Measurements from ENCODE around the gene RIMBP3C.

Gene RIMBP3C

GRCh38 chr22:21573293-21573734, 22.1 kb upstream of the RIMBP3C start:
- TF ChIP-seq FOXP2 (optimal IDR thresholded peaks at IDR 0.05; ENCODE audit: borderline replicate concordance, extremely low read depth, extremely low read length, insufficient read depth) = no peak
- TF ChIP-seq TAF1 (IDR thresholded peaks at IDR 0.05; ENCODE audit: borderline replicate concordance, insufficient read depth, low read length) = no peak
- no peak for TF ChIP-seq POLR2AphosphoS5 (IDR thresholded peaks at IDR 0.05; ENCODE audit: low read depth, low read length)
- no peak for TF ChIP-seq REST (IDR thresholded peaks at IDR 0.05; ENCODE audit: insufficient read depth in 1 of 2, low read depth in 2 of 2, low read length in 2 of 2)
- no peak for TF ChIP-seq SIN3A (IDR thresholded peaks at IDR 0.05; ENCODE audit: borderline replicate concordance, insufficient read depth, low read length)

GRCh38 chr22:21571679-21572078, 20.4 kb upstream of the RIMBP3C start:
- no peak for TF ChIP-seq REST (IDR thresholded peaks at IDR 0.05; ENCODE audit: insufficient read depth in 1 of 2, low read depth in 2 of 2, low read length in 2 of 2)
- TF ChIP-seq FOXP2 (optimal IDR thresholded peaks at IDR 0.05; ENCODE audit: borderline replicate concordance, extremely low read depth, extremely low read length, insufficient read depth) = no peak
- TF ChIP-seq SIN3A (IDR thresholded peaks at IDR 0.05; ENCODE audit: borderline replicate concordance, insufficient read depth, low read length) = no peak

GRCh38 chr22:21570398-21570797, 19.1 kb upstream of the RIMBP3C start:
- TF ChIP-seq REST (IDR thresholded peaks at IDR 0.05; ENCODE audit: insufficient read depth in 1 of 2, low read depth in 2 of 2, low read length in 2 of 2) = no peak
- no peak for TF ChIP-seq TAF1 (IDR thresholded peaks at IDR 0.05; ENCODE audit: borderline replicate concordance, insufficient read depth, low read length)
- TF ChIP-seq SIN3A (IDR thresholded peaks at IDR 0.05; ENCODE audit: borderline replicate concordance, insufficient read depth, low read length) = no peak
- TF ChIP-seq POLR2AphosphoS5 (IDR thresholded peaks at IDR 0.05; ENCODE audit: low read depth, low read length) = no peak
- no peak for TF ChIP-seq FOXP2 (optimal IDR thresholded peaks at IDR 0.05; ENCODE audit: borderline replicate concordance, extremely low read depth, extremely low read length, insufficient read depth)

- TF ChIP-seq TAF1 (IDR thresholded peaks at IDR 0.05; ENCODE audit: borderline replicate concordance, insufficient read depth, low read length) (no peak), SIN3A (IDR thresholded peaks at IDR 0.05; ENCODE audit: borderline replicate concordance, insufficient read depth, low read length) (no peak), REST (IDR thresholded peaks at IDR 0.05; ENCODE audit: insufficient read depth in 1 of 2, low read depth in 2 of 2, low read length in 2 of 2) (no peak), FOXP2 (optimal IDR thresholded peaks at IDR 0.05; ENCODE audit: borderline replicate concordance, extremely low read depth, extremely low read length, insufficient read depth) (no peak)
Measured at GRCh38 chr22:21569459-21570170, 18.4 kb upstream of the RIMBP3C start.
